HG03565 (cell line): ENCODE data around the gene NTRK3.
"Not testable (repeated sequence)": the region's sequence is repeated elsewhere in the genome, so short reads cannot be mapped to it uniquely, and the experiment has no call there.

Experiments used
- ATAC-seq: cut with Tn5 transposase; IDR thresholded peaks from one replicate; pipeline ENCODE4 v1.9.1; 2021; ENCODE audit warnings: mild to moderate bottlenecking, moderate library complexity; ENCODE audit not compliant: unreplicated experiment

NTRK3 gene

GRCh38 chr15:88080616-88081015 lies 175.9 kb downstream of the NTRK3 start:
- no peak for ATAC-seq

- ATAC-seq, result no peak
Measured at GRCh38 chr15:88077296-88078020, 179.1 kb downstream of the NTRK3 start.

DNA sequence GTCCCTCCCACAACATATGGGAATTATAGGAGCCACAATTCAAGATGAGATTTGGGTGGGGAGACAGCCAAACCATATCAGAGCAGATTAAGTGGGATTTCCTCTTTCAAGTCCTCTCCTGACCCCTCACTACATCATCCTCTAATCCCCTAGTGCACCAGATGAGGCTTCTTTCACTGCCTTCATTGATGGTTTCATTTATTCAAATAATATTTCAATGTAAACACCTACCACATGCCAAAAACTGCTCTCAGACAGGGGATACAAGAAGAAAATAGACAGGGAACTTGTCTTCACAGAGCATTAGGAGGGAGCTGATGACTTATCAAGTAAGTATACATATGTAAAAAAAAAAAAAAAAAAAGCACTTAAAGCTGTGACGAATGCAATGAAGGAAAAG lies 180.2 kb downstream of the NTRK3 start:
- no peak for ATAC-seq

GRCh38 chr15:88075102-88075501 lies 181.4 kb downstream of the NTRK3 start:
- ATAC-seq, result no peak

DNA sequence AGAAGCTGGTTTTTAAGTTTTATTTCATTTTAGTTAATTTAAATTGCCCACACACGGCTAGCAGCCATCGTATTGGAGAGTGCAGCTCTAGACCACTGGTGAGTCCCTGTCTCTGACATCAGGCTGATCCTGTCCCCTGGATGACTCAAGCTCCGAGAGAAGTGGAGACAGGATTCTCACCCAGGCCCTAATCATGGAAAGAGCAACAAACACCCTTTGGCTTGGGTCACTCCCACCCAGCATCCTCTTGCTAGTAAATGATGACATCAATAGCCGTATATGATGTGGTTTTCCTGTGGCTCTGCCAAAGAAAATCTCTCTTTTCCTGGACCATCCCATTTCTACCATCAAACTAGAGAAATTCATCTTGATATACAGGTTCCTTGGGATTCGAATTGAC lies 182.2 kb downstream of the NTRK3 start:
- ATAC-seq, result no peak

DNA sequence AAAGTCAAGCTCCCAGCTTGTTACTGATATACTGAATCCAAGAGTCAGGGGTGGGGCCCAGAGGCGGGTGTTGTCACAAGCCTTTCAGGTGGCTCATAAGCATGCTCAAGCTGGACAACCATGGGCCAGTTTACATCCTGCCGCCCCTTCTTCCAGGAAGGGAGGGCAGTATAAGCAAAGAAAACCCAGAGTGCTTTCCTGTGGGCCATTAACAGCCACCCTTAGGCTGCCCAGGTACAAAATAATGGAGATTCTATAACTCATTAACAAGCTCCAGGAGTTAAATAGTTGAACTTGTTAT lies 183.2 kb downstream of the NTRK3 start:
- ATAC-seq, result no peak

GRCh38 chr15:88072598-88073390 lies 183.7 kb downstream of the NTRK3 start:
- ATAC-seq, result no peak

DNA sequence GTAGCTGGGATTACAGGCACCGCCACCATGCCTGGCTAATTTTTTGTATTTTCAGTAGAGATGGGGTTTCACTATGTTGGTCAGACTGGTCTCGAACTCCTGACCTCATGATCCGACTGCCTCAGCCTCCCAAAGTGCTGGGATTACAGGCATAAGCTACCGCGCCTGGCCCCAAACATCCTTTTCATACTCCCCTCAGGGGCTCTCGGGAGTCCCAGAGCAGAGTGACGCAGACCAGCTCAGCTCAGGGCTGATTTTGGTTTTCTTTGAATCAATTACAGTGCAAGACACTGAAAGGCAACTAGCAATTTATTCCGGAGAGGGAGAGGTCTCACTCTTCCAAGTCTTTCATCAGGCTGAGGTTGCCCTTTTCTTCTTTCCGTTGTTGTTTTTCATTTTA lies 184.4 kb downstream of the NTRK3 start:
- ATAC-seq, result not testable (repeated sequence)

DNA sequence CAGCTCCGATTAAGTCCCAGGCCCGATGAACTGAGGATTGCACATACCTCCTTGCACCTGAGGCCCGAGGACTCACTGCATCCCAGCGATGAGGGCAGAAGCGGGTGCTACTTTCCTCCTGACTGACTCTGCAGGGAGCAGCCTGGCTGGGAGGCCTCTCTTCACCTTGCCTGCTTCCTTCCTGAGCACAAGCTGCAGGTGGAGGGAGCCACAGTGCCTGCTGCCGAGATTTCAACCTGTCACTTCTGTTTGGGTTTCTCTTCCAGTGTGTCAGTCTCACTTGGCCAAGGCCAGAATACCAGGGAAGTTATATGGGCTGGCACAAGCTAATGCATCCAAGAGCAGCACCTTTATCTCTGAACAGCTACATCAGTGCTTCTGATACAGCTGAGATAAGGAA lies 185.4 kb downstream of the NTRK3 start:
- ATAC-seq, result no peak

GRCh38 chr15:88069561-88069960 lies 187.0 kb downstream of the NTRK3 start:
- no peak for ATAC-seq

DNA sequence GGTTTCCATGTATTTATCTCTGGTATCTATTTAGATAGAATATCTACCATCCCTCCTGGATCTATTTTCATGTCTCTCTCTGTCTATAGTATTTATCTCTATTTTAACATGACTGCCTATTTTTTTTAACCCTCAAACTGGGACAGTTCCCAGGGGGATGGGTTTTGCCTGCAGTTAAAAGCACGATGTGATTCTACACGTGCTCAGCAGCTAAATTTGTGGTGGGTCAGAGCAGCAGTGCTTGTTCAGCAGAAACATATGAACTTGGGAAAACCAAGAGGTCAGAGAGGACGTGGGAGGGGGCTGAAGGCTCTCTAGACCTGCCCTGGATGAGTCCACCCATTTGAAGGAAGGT lies 189.2 kb downstream of the NTRK3 start:
- no peak for ATAC-seq

DNA sequence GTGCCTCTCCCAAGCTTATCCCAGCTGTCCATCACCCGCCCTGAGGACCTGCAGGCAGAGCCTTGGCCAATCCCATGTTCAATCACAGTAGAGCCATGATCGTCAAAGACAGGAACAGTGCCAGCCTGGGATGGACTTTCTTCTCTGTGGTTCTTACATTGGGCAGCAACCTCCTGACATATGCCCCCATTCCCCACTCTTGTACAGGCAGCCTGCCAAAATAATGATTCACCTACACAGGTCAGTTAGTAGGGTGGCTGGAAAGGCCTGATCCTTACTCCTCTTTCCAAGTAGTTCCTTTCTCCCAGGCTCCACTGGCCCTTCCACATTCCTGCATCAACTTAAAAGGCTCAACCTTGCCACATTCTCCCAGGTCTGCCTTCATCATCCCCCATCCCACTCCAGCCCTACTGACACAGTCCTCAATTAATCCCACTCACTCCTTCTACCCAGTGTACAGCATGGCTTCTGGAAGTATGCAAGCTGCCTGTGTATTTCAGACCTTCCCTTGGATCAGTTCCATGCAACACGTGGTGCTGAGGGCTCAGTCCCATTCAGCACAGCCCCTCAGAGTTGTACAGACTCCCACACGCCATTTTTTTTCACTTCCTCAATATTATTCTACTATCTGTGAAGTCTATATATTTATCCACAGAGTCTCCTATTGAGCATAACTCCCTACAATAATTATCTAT lies 189.8 kb downstream of the NTRK3 start:
- no peak for ATAC-seq

GRCh38 chr15:88061452-88061851 lies 195.1 kb downstream of the NTRK3 start:
- ATAC-seq, result no peak

- no peak for ATAC-seq
Measured at GRCh38 chr15:88060383-88060782, 196.2 kb downstream of the NTRK3 start.

DNA sequence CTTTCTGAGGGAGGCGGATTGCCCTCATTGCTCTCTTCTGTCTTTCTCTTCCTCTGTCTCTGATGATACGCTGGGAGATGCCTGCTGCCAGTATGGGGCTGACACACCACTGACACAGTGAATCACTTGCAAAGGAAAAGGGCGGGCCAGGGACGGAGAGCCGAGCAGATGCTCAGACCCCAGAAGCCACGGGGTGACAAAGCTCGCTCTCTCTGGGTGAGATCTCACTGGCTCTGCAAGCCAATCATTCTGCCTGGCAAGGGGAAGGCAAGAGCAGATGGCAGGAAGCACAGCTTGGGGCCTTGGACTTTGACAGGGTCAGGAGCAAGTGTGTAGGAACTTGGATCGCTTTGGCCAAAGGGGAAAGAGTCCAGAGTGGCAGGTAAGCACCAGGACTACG lies 198.7 kb downstream of the NTRK3 start:
- no peak for ATAC-seq

DNA sequence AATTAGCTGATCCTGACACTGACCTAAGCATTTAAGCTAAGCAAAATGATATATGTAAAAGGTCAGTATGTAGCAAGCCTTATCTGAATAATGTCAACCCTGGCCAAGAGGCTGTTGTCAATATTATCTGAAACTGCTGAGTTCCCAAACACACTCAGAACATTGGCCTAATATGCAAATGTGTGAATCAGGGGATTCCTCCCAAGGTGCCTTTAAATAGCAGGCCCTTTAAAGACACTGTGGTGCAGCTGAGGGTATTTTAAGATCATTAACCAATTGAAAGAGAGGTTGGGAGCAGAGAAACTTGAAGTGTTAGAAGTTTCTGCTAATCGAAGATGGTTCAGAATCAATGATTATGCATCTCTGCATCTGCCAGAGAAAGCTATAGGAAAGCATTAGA lies 207.0 kb downstream of the NTRK3 start:
- peak; percentile 86 for ATAC-seq

DNA sequence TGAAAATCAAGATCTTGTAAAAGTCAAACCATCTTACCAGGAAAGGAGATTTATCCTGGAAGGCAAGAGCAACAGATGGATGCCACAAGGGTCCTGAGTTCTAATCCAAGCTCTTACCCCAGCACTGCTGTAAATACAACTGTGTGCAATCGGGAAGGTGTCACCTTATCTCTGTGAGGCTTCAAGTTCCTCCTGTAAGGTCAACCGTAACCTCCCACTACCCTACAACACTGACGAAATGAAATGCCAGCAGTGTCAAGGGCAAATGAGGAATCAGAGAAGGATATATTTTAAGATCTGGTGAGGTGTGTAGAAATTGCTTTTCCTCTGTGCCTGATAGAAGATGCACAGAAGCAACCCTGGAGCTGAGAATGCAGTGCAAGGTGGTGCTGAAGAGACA lies 207.8 kb downstream of the NTRK3 start:
- no peak for ATAC-seq

DNA sequence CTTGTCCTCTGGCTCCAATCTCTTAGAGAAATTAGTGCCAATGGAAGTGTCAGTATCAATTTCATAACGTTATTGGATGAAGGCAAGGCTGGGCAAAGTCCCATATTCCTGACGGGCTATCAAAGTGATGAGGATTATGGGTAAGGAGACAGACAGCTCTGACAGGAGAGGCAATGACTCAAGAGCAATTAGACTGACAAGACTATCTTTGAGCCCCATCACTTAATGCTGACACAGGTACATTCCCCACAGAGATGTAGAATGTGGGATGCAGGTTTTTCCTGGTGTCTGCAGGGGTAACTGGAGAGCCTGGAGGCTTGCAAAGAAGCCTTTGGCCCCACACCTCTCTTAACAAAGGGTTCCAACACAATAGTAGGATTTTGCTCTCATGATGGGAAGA lies 208.3 kb downstream of the NTRK3 start:
- no peak for ATAC-seq

DNA sequence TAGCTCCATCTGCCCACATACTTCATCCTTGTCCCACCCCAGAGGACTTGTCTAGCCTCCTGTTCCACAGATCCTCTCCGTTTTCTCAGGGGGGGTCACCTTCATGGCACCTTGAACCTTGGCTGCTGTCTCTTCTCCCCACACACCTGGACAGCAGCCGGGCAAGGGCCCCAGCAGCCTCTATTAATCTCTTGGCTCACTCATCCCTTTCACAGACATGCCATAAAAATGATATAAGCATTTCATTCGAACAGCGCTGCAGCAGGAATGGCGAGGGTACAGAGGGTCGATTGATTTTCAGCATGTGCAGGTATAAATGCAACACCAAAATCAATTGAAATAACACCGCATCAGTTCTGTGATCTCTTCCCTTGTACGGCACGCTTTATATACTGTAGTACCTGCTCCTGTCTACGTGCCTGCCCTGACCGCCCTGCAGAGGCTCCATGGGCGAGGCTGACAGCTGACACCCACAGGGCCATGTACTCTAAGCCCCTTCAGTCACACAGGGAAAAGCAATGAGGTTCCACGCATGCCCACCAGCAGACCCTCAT lies 209.9 kb downstream of the NTRK3 start:
- no peak for ATAC-seq

GRCh38 chr15:88043396-88043795 lies 213.1 kb downstream of the NTRK3 start:
- ATAC-seq, result no peak

DNA sequence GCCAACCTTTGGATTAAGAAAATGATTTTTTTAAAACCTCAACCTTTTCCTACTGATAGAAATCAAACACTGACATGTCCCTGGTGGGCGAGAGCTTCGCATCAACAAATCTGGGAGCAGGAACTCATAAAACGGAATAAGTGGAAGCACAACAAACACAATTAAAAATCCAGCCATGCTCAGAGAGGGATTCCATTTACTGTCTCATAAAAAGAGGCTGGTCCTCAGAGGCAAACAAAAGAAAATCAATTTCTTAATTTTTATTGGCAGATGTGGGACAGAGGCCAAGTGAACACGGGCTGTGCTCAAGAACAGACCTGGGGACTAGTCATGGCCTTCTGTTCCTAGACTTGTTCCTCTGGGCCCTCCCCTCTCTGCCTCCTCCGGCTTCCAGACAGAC lies 214.5 kb downstream of the NTRK3 start:
- no peak for ATAC-seq

DNA sequence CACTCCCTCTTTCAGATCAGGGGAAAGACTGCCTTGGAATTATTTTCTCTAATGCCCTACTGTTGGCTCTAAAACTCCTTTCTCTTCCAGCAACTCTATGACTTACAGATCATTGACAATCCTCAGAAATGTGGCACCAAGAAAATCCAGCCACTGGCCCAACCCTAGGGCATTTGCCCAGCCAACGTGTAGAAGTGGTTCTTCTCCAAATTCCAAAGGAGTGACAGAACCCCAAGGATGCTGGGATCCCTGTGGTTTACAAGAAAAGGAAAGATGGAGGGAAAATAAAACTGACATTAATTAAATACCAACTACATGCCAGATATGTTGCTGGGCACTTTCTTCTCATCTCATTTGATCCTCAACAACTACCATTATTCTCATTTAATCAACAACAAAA lies 216.0 kb downstream of the NTRK3 start:
- ATAC-seq, result no peak
